OCI-M2 (cell line): ENCODE data around the gene TOX3.

Experiments
- DNase-seq: peaks from one replicate; lab custom pipeline; 2025; ENCODE audit not compliant: unreplicated experiment; lab: John Stamatoyannopoulos, UW

TOX3 gene

GRCh38 chr16:52547004-52547833 lies at the start of gene TOX3:
Gene TOX3, minus strand, starts transcription at chr16:52547143. Its CDS starts 420 bp downstream, at chr16:52546723.
- no peak for DNase-seq

GRCh38 chr16:52592778-52593177 lies 45.8 kb upstream of the TOX3 start:
- no peak for DNase-seq

GRCh38 chr16:52591934-52592592 lies 45.1 kb upstream of the TOX3 start:
- DNase-seq, result no peak

- DNase-seq, result no peak
Measured at GRCh38 chr16:52591471-52591870, 44.5 kb upstream of the TOX3 start.

- no peak for DNase-seq
Measured at GRCh38 chr16:52586159-52586558, 39.2 kb upstream of the TOX3 start.

- no peak for DNase-seq
Measured at GRCh38 chr16:52584354-52585320, 37.7 kb upstream of the TOX3 start.

- no peak for DNase-seq
Measured at GRCh38 chr16:52581530-52581929, 34.6 kb upstream of the TOX3 start.

GRCh38 chr16:52580488-52580887 lies 33.5 kb upstream of the TOX3 start:
- DNase-seq, result no peak

- DNase-seq, result no peak
Measured at GRCh38 chr16:52578829-52579498, 32.0 kb upstream of the TOX3 start.

GRCh38 chr16:52578007-52578828 lies 31.3 kb upstream of the TOX3 start:
- no peak for DNase-seq

GRCh38 chr16:52577130-52577706 lies 30.3 kb upstream of the TOX3 start:
- no peak for DNase-seq

- no peak for DNase-seq
Measured at GRCh38 chr16:52573365-52574299, 26.7 kb upstream of the TOX3 start.

- no peak for DNase-seq
Measured at GRCh38 chr16:52572656-52573055, 25.7 kb upstream of the TOX3 start.

GRCh38 chr16:52570495-52571091 lies 23.6 kb upstream of the TOX3 start:
- no peak for DNase-seq

GRCh38 chr16:52569701-52570100 lies 22.8 kb upstream of the TOX3 start:
- DNase-seq, result no peak

- no peak for DNase-seq
Measured at GRCh38 chr16:52568983-52569690, 22.2 kb upstream of the TOX3 start.

GRCh38 chr16:52568495-52568894 lies 21.6 kb upstream of the TOX3 start:
- no peak for DNase-seq
